ENCODE results near the gene PKN3.

Gene PKN3

GRCh38 chr9:128718475-128718874 lies 16.2 kb downstream of the PKN3 start:
- no peak for DNase-seq

GRCh38 chr9:128719919-128720605 lies 17.8 kb downstream of the PKN3 start:
- DNase-seq, result no peak

GRCh38 chr9:128720841-128721486 lies 18.7 kb downstream of the PKN3 start:
- DNase-seq, result no peak

GRCh38 chr9:128721487-128722010 lies 19.2 kb downstream of the PKN3 start:
- DNase-seq, result no peak

- no peak for DNase-seq
Measured at GRCh38 chr9:128722380-128723351, 20.4 kb downstream of the PKN3 start.

GRCh38 chr9:128723352-128723865 lies 21.1 kb downstream of the PKN3 start:
- no peak for DNase-seq

GRCh38 chr9:128723866-128724743 lies 21.8 kb downstream of the PKN3 start, which contains the start of gene ZDHHC12:
ZDHHC12 (minus strand) TSS chr9:128724127; CDS start chr9:128724093, 34 bp downstream.
- peak; percentile 100 for DNase-seq

GRCh38 chr9:128724744-128725211 lies 22.5 kb downstream of the PKN3 start:
- peak; percentile 99 for DNase-seq

GRCh38 chr9:128727640-128728248 lies 25.4 kb downstream of the PKN3 start:
- DNase-seq, result no peak

GRCh38 chr9:128728298-128728697 lies 26.0 kb downstream of the PKN3 start:
- DNase-seq, result no peak

GRCh38 chr9:128729302-128729701 lies 27.0 kb downstream of the PKN3 start:
- DNase-seq, result peak; percentile 29

- DNase-seq, result no peak
Measured at GRCh38 chr9:128729766-128730517, 27.6 kb downstream of the PKN3 start.

GRCh38 chr9:128731093-128731492 lies 28.8 kb downstream of the PKN3 start:
- DNase-seq, result no peak

- DNase-seq, result no peak
Measured at GRCh38 chr9:128731691-128732090, 29.4 kb downstream of the PKN3 start.

GRCh38 chr9:128732576-128732975 lies 30.3 kb downstream of the PKN3 start:
- no peak for DNase-seq

GRCh38 chr9:128733256-128733655 lies 31.0 kb downstream of the PKN3 start:
- peak; percentile 96 for DNase-seq

GRCh38 chr9:128735373-128735772 lies 33.1 kb downstream of the PKN3 start:
- peak; percentile 69 for DNase-seq

GRCh38 chr9:128742401-128742800 lies 40.1 kb downstream of the PKN3 start:
- DNase-seq, result no peak

- DNase-seq, result no peak
Measured at GRCh38 chr9:128743421-128743820, 41.1 kb downstream of the PKN3 start.

- peak; percentile 27 for DNase-seq
Measured at GRCh38 chr9:128747241-128747640, 44.9 kb downstream of the PKN3 start.
